ENCODE measurements around the gene CREBZF. TPM values are rescaled to one million over a fixed set of nuclear protein-coding genes. Genes with fewer than 3 reads are reported as not detected.
"Not testable (repeated sequence)": the region's sequence is repeated elsewhere in the genome, so short reads cannot be mapped to it uniquely, and the experiment has no call there.

Gene CREBZF
- polyA plus RNA-seq, 3 donors from 2014 or later = 8.5 to 22.5 (median 11.4) TPM

GRCh38 chr11:85627998-85628770 lies 36.7 kb downstream of the CREBZF start, which contains the start of gene TMEM126B:
TMEM126B (plus strand) TSS chr11:85628593; CDS start chr11:85628608, 15 bp downstream.
- Mint-ChIP-seq H3K36me3 (peaks cover 0 to under 1% (median 0%) of the 10 kb centered on the region in 3 donors), H3K4me1 (peaks cover 40 to 41% of the 10 kb centered on the region in 2 donors), H3K27me3 (ENCODE audit: low read depth in 3 of 3) (peaks cover 0 to 10% (median 8%) of the 10 kb centered on the region in 3 donors), H3K9me3 (no peaks in the 10 kb centered on the region), H3K4me3 (peak within 1 kb of the TSS; percentile 94 to 99 (median 97)), H3K27ac (peak within 1 kb of the TSS; percentile 94 to 98 (median 96))
- peak; percentile 92 to 94 (median 93) for DNase-seq

- H3K27ac Mint-ChIP-seq = peak within 1 kb of the TSS; percentile 94 to 98 (median 96)
- H3K4me3 Mint-ChIP-seq = peak within 1 kb of the TSS; percentile 94 to 99 (median 97)
- DNase-seq = peak in 1 of 3 donors; percentile 5
- no peaks in the 10 kb centered on the region for H3K36me3 Mint-ChIP-seq
- H3K4me1 Mint-ChIP-seq = peaks cover 40 to 41% of the 10 kb centered on the region in 2 donors
- H3K9me3 Mint-ChIP-seq = no peaks in the 10 kb centered on the region
- H3K27me3 Mint-ChIP-seq (ENCODE audit: low read depth in 3 of 3) = peaks cover 0 to 10% (median 8%) of the 10 kb centered on the region in 3 donors
These were observed 37.5 kb downstream of the CREBZF start, which contains the start of gene DLG2 for GRCh38 chr11:85627332-85627997. DLG2 (minus strand) TSS chr11:85627344.

GRCh38 chr11:85626496-85626895 lies 38.4 kb downstream of the CREBZF start:
- no peaks in the 10 kb centered on the region for H3K9me3 Mint-ChIP-seq
- peaks cover 0 to 10% (median 8%) of the 10 kb centered on the region in 3 donors for H3K27me3 Mint-ChIP-seq (ENCODE audit: low read depth in 3 of 3)
- peaks cover 40 to 41% of the 10 kb centered on the region in 2 donors for H3K4me1 Mint-ChIP-seq
- H3K36me3 Mint-ChIP-seq = peaks cover 0 to 1% (median 0%) of the 10 kb centered on the region in 3 donors
- peak overlapping the region in 4 of 6 donors; percentile 94 to 98 (median 94) for H3K27ac Mint-ChIP-seq
- peak overlapping the region in 4 of 5 donors; percentile 97 to 99 (median 98) for H3K4me3 Mint-ChIP-seq
- no peak for DNase-seq

- H3K4me3 Mint-ChIP-seq = no peak overlapping the region
- H3K27ac Mint-ChIP-seq = no peak overlapping the region
- peaks cover 0 to 5% (median 4%) of the 10 kb centered on the region in 3 donors for H3K36me3 Mint-ChIP-seq
- no peaks in the 10 kb centered on the region for H3K4me1 Mint-ChIP-seq
- peaks cover 0 to 8% (median 4%) of the 10 kb centered on the region in 3 donors for H3K27me3 Mint-ChIP-seq (ENCODE audit: low read depth in 3 of 3)
- H3K9me3 Mint-ChIP-seq = no peaks in the 10 kb centered on the region
- DNase-seq = no peak
These were observed 44.7 kb downstream of the CREBZF start for GRCh38 chr11:85620256-85620655.

GRCh38 chr11:85619499-85619898 lies 45.4 kb downstream of the CREBZF start:
- H3K27me3 Mint-ChIP-seq (ENCODE audit: low read depth in 3 of 3) = peaks cover 0 to 5% (median 4%) of the 10 kb centered on the region in 3 donors
- H3K9me3 Mint-ChIP-seq = no peaks in the 10 kb centered on the region
- H3K36me3 Mint-ChIP-seq = peaks cover 0 to 5% (median 4%) of the 10 kb centered on the region in 3 donors
- H3K27ac Mint-ChIP-seq = no peak overlapping the region
- no peak overlapping the region for H3K4me3 Mint-ChIP-seq
- DNase-seq = no peak
- no peaks in the 10 kb centered on the region for H3K4me1 Mint-ChIP-seq

- H3K27ac Mint-ChIP-seq; H3K9me3 Mint-ChIP-seq; DNase-seq; H3K4me3 Mint-ChIP-seq; H3K36me3 Mint-ChIP-seq; H3K4me1 Mint-ChIP-seq; H3K27me3 Mint-ChIP-seq (ENCODE audit: low read depth in 3 of 3): not testable (repeated sequence)
These were observed 53.3 kb downstream of the CREBZF start for GRCh38 chr11:85611643-85612042.

Other genes with a start within 250 kb of the CREBZF start
- 1 to 10 TPM in 2 of 3 donors, under 1 TPM in 1; 0.57 to 1.9 (median 1.2) TPM for gene DLG2, start 37.8 kb downstream of the CREBZF start, polyA plus RNA-seq
- 100 to 1,000 TPM in 1 of 3 donors, 10 to 100 TPM in 2; 67.0 to 101 (median 68.9) TPM for gene TMEM126B, start 36.5 kb downstream of the CREBZF start, polyA plus RNA-seq
- 10 to 100 TPM; 60.9 to 85.2 (median 62.0) TPM for gene TMEM126A, start 17.2 kb downstream of the CREBZF start, polyA plus RNA-seq
- not detected for gene CCDC89, start 21.1 kb upstream of the CREBZF start, polyA plus RNA-seq
- 10 to 100 TPM; 26.1 to 67.0 (median 33.3) TPM for gene SYTL2, start 146.0 kb upstream of the CREBZF start, polyA plus RNA-seq
- not detected for gene CCDC83, start 190.3 kb upstream of the CREBZF start, polyA plus RNA-seq